ENCODE results near the gene USP9X. TPM values are rescaled to one million over a fixed set of nuclear protein-coding genes. Genes with fewer than 3 reads are reported as not detected.
"Not testable (repeated sequence)": the region's sequence is repeated elsewhere in the genome, so short reads cannot be mapped to it uniquely, and the experiment has no call there.

USP9X gene, protein sequence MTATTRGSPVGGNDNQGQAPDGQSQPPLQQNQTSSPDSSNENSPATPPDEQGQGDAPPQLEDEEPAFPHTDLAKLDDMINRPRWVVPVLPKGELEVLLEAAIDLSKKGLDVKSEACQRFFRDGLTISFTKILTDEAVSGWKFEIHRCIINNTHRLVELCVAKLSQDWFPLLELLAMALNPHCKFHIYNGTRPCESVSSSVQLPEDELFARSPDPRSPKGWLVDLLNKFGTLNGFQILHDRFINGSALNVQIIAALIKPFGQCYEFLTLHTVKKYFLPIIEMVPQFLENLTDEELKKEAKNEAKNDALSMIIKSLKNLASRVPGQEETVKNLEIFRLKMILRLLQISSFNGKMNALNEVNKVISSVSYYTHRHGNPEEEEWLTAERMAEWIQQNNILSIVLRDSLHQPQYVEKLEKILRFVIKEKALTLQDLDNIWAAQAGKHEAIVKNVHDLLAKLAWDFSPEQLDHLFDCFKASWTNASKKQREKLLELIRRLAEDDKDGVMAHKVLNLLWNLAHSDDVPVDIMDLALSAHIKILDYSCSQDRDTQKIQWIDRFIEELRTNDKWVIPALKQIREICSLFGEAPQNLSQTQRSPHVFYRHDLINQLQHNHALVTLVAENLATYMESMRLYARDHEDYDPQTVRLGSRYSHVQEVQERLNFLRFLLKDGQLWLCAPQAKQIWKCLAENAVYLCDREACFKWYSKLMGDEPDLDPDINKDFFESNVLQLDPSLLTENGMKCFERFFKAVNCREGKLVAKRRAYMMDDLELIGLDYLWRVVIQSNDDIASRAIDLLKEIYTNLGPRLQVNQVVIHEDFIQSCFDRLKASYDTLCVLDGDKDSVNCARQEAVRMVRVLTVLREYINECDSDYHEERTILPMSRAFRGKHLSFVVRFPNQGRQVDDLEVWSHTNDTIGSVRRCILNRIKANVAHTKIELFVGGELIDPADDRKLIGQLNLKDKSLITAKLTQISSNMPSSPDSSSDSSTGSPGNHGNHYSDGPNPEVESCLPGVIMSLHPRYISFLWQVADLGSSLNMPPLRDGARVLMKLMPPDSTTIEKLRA (N-terminal part only)
- 78.9 and 92.2 TPM in 2 replicates for total RNA-seq (2014; rRNA removed; shearing (Covaris generic))
- 26.3 and 39.1 TPM in 2 replicates for polyA plus RNA-seq (2015; cell fraction: cytosol; rRNA removed)
- polyA plus RNA-seq (2015; cell fraction: nucleus; rRNA removed): 20.3 and 23.1 TPM in 2 replicates

DNA sequence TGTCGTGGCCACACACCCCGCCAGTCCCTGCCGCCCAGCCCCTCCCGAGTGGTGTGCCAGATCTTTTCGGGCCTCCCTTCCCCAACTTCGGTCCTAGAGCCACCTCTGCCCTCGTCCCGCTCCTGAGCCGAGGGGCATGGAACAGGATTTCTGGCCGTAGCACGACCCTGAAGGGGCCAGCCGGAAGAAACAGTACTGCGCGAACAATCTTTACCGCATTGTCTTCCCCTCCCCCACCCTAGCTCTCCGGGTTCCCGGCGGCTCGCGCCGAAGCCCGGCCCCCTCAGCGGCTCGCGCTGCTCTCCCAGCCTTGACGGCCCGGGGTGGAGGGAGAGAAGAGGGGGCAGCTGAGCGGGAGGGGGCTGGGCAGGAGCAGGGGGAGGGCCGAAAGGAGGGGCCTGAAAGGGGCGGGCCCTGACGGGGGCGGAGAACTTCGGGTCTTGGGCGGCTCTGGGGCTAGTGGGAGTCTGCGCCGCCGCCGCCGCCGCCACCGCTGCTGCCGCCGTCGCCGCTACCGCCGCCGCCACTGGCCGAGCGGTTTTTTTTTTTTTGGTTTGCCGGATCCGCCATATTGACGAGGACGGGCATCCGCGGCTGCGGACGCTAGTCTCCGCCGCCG is at the start of gene USP9X:
Gene USP9X (plus strand): TSS at position 553 of the 619 bp plus-strand sequence. CDS start 38,184 bp downstream, outside the sequence.
- in situ Hi-C loops (cut with HindIII; ENCODE audit: low pct_unique_long_range_greater_than_20kb, low sequenced_read_pairs): no loop called here
- DNase-seq (ENCODE audit: low read depth, low spot score): peak; percentile 85

DNA sequence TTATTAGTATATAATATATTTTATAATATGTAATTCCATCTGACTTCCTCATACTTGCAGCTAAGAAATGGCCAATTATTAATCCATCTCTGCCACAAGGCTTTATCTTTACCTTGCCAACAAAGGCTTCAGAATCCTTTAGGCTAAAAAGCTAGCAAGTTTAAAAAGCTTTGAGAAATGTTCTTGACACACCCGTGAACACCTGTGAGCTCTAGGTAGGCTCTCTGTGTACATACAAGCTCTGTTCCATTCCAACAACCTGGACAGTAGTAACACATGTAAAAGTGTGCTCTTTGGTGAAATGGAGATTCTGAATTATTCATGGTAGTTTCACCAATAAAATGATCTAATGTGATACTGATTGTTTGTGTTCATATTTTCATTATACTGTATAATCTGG is 49.7 kb upstream of the USP9X start:
- DNase-seq (ENCODE audit: low read depth, low spot score): no peak
- in situ Hi-C loops (cut with HindIII; ENCODE audit: low pct_unique_long_range_greater_than_20kb, low sequenced_read_pairs): no loop called here

DNA sequence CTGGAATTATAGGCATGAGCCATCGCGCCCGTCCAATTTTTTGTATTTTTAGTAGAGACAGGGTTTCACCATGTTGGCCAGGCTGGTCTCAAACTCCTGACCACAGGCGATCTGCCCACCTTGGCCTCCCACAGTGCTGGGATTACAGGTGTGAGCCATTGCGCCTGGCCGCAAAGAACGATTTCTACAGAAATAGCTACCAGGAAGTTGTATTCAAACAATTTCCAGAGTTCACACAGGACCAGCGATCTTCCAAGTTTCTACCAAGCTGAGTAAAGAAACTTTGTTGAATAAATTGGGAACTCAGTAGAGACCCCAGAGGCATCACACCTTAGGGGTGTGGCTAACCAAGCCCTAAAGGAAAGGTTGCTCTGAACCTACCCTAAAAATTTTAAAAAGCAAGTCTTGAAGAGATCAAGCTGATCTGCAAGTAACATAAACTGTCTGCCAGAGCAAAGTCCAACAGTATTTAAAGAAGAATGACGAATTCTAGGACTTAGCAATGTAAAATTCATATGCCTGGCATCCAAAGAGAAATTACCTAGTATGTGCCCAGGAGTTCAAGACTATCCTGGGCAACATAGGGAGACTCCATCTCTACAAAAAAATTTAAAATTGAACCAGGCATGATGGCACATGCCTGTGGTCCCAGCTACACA is 48.4 kb upstream of the USP9X start:
- in situ Hi-C loops (cut with HindIII; ENCODE audit: low pct_unique_long_range_greater_than_20kb, low sequenced_read_pairs): no loop called here
- DNase-seq (ENCODE audit: low read depth, low spot score): no peak

DNA sequence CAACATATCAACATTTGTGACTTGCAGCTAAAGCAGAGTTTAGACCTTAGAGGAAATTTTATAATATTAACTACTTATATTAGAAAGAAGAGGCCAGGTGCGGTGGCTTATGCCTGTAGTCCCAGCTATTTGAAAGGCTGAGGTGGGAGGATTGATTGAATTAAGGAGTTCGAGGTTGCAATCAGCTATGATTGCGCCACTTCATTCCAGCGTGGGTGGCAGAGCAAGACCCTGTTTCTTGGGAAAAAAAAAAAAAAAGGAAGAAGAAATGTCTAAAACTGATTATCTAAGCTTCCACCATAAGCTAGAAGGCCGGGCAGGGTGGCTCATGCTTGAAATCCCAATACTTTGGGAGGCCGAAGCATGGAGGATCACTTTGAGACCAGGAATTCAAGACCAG is 42.0 kb upstream of the USP9X start:
- in situ Hi-C loops (cut with HindIII; ENCODE audit: low pct_unique_long_range_greater_than_20kb, low sequenced_read_pairs): no loop called here
- no peak for DNase-seq (ENCODE audit: low read depth, low spot score)

DNA sequence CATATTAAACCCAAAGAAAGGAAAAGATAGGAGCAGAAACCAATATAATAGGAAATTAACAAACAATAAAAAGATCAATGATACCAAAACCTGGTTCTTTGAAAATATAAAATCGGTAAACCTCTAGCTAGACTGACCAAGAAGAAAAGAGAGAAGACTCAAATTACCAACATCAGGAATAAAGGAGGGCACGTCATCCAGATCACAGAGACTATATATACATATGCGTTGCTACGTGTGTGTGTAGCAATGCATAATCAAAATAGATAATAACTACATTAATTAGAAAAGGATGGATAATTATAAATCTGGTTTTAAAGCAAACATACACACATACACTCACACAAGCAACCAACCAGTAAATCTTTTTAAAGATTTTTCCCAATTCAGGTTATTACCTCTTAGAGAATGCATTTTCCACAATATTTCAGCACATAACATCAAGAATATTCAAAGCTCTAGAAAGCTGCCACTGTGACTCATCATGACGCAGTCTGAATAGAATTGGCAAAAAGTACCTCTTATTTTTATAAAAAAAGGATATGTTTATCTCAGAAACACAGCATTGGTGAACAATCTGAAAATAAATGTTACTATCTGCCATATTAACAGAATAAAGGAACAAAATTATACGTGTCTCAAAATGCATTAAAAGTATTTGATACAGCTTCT is 41.4 kb upstream of the USP9X start:
- in situ Hi-C loops (cut with HindIII; ENCODE audit: low pct_unique_long_range_greater_than_20kb, low sequenced_read_pairs): no loop called here
- DNase-seq (ENCODE audit: low read depth, low spot score): no peak

DNA sequence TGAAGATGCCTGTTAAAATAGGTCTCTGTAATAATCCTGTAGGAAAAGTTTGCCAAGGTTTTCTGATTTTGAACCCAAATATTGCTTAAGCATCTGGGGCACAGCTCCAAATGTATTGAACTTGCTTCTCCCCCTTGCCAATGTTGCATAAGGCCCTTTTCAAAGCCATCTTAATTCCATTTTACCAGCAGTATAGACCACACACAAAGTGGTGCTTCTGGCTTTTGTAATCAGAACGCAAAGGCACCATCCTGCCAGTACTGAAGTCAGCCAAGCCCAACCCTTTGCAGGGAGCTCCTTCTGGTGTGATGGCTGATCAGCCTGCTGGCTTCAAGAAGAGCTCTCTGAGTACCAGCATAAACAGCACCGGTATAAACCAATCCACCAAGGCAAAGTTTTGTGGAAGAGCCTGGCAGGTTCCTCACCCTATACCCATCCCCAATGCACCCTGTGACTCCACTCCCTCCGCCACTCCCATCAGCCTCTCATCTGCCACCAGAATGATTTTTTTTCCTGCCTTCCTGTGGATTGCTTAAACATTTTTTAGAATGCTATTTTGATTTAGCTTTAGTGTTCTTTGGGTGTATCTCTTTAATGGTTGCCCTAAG is 39.2 kb upstream of the USP9X start:
- in situ Hi-C loops (cut with HindIII; ENCODE audit: low pct_unique_long_range_greater_than_20kb, low sequenced_read_pairs): no loop called here
- DNase-seq (ENCODE audit: low read depth, low spot score): peak; percentile 10

DNA sequence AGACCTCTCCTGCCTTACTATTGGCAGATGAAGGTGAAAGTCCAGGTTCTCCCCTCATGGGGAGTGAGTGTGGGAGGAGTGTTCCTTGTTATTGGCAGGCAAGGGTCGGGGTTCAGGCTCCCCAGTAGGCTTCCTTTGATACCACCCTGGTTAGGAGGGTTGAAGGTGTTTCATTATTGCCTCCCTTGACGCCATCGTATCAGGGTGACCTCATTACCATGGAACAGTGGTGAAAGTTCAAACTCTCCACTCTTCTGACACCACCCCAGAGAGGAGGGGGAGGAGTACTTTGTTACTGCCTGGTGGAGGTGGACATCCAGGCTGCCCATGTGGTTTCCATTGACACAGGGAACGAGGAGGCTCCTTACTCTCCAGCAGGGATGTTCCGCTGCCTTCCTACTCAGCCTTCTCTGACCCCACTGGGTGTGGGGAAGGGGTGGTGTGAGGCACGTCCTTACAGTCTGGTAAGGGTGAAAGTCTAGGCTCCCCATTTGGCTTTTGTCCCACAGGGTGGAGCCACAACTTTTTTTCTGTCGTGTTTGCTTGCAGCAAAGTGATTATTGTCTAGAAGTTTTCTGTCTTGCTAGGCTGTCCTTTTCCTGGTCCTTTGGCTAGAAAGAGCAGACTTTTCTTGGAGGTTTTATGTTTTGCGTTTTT is 37.2 kb upstream of the USP9X start:
- in situ Hi-C loops (cut with HindIII; ENCODE audit: low pct_unique_long_range_greater_than_20kb, low sequenced_read_pairs): no loop called here
- DNase-seq (ENCODE audit: low read depth, low spot score): no peak

DNA sequence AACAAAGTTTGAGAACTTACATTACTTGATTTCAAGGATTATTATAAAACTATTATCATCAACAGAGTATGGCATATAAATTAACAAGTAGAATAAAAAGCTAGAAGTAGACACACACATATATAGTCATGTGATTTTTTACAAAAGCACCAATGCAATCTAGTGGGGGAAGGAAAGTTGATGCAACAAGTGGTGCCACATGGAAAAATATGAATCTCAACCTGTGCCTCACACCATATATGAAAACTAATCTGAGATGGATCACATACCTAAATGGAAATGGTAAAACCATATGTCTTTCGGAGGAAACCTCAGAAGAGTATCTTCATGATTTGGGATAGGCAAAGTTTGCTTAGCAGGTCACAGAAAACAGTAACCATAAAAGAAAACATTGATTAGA is 34.9 kb upstream of the USP9X start:
- DNase-seq (ENCODE audit: low read depth, low spot score): no peak
- in situ Hi-C loops (cut with HindIII; ENCODE audit: low pct_unique_long_range_greater_than_20kb, low sequenced_read_pairs): no loop called here

DNA sequence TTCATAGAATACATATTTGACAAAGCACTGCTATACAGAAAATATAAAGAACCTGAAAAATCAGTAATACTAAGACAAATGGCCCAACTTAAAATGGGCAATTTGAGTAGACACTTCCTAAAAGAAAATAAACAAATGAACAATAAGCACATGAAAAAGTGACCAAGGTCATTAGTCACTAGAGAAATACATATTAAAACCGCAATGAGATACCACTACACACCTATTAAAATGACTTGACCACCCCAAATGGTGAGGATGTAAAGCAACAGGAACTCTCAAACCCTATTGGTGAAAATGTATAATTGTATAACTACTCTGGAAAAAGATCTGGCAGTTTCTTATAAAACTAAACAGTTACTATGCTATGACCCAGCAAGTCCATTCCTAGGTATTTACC is 34.0 kb upstream of the USP9X start:
- in situ Hi-C loops (cut with HindIII; ENCODE audit: low pct_unique_long_range_greater_than_20kb, low sequenced_read_pairs): no loop called here
- DNase-seq (ENCODE audit: low read depth, low spot score): no peak

DNA sequence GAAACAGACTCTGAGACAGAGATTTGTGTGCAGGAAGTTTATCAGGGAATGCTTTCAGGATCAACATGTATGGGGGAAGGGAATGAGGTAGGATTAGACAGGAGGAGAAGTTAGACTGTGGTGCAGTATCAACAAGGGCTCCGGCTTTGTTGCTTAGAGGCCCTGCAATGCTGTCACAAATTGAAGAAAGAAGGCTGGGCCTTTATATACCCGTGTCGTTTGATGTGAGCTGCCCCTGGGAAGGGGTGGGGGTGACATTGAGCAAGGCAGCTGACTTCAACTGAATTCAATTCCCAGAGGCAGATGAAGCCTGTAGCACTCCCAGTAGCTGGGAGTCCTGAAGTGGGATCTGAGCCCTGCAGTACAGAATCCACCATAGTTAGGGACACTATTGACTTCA is 29.5 kb upstream of the USP9X start:
- in situ Hi-C loops (cut with HindIII; ENCODE audit: low pct_unique_long_range_greater_than_20kb, low sequenced_read_pairs): no loop called here
- no peak for DNase-seq (ENCODE audit: low read depth, low spot score)

DNA sequence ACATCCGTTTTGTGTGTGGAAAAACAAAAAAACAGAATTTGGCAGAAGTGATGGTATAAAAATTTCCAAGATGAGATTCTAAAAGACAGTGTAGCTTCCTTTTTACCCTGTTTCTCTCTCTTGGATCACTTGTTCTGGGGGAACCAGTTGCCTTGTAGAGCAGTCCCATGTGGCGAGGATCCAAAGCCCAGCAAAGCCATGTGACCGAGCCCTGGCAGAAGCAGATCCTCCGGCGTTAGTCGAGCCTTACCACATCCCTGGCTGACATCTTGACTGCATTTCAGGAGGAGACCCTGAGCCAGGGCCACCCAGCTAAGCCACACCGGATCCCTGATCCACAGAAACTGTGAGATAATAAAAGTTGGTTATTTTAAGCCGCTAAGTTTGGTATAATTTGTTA is 22.0 kb upstream of the USP9X start:
- DNase-seq (ENCODE audit: low read depth, low spot score); in situ Hi-C loops (cut with HindIII; ENCODE audit: low pct_unique_long_range_greater_than_20kb, low sequenced_read_pairs): not testable (repeated sequence)

DNA sequence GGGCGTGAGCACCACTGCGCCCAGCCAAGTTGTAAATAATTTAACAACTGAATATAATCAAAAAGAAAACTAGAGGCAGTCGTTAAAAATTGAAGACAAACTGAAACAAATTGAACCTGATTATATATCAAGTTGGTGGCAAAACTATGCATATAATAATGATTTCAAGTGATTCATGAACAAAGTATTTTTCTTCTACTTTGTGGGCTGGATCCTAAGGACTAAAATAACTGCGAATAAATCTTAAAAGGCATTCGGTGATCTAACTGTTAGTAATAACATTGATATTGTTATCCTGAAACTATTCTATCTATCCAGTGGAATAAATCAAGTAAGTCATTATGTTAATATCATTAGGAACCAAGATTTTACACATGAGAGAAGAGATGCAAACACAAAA is 21.2 kb upstream of the USP9X start:
- in situ Hi-C loops (cut with HindIII; ENCODE audit: low pct_unique_long_range_greater_than_20kb, low sequenced_read_pairs): no loop called here
- no peak for DNase-seq (ENCODE audit: low read depth, low spot score)

DNA sequence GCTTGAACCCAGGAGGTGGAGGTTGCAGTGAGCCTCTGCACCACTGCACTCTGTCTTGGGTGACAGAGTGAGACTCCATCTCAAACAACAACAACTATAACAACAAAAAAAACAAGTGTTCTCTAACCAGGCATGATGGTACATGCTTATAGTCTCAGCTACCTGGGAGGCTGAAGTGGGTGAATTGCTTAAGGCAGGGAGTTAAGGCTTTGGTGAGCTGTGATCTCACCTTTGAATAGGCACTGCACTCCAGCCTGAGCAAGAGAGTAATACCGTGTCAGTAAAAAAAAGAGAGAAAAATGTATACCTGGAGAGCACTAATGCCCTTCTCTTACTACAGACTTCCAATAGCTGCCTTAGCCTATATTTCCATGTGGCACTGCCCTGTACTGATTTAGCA is 18.9 kb upstream of the USP9X start:
- DNase-seq (ENCODE audit: low read depth, low spot score): no peak
- in situ Hi-C loops (cut with HindIII; ENCODE audit: low pct_unique_long_range_greater_than_20kb, low sequenced_read_pairs): no loop called here

DNA sequence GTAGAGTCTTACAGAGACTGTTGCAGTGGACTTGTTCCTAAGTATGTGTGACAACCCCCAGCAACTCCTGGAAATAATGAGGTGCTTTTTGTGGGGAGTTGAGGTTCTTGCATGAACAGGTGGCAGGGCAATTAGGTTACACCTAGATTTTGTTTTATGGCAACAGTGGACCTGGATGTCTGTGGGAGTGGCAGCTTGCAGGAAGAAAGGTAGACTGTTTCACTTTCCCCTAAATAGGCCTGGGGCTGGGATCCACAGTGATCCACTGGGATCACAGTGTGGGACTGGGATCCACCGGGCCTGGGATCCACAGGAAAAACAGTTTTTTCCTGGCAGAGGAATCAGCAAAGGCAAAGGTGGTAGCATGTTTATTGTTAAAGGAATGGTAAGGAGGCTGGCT is 18.3 kb upstream of the USP9X start:
- DNase-seq (ENCODE audit: low read depth, low spot score): no peak
- in situ Hi-C loops (cut with HindIII; ENCODE audit: low pct_unique_long_range_greater_than_20kb, low sequenced_read_pairs): no loop called here

DNA sequence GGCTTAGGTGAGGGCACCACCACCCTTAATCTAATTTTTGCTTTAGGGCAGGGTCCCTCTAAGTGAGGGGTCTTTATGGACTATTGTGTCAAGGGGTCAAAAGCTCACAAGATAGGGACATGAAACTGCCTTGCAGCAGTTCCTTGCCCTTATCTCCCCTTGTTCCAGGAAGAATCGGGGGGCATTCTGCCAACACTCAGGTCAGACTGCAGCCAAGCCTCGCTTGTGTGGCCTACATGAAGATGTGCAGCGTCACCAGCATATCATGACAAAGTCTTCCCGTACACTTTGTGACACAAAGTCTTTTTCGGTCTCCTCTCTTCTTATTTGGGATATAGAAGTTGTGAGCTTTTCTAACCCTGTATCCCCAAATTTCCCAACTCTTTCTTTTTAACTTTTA is 17.5 kb upstream of the USP9X start:
- DNase-seq (ENCODE audit: low read depth, low spot score): no peak

DNA sequence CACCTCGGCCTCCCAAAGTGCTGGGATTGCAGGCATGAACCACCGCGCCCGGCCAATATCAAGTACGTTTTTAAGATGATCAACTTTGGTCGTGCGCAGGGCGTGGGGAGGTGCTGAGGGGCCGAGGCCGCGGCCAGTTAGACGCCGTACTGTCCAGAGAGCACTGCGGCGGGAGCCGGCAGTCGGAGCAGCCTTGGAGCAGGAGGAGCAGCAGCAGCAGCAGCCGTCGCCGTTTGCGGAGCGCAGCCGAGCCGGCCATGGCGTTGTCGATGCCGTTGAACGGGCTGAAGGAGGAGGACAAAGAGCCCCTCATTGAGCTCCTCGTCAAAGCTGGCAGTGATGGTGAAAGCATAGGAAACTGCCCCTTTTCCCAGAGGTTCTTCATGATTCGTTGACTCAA is 8.5 kb upstream of the USP9X start:
- DNase-seq (ENCODE audit: low read depth, low spot score): no peak
- in situ Hi-C loops (cut with HindIII; ENCODE audit: low pct_unique_long_range_greater_than_20kb, low sequenced_read_pairs): no loop called here

More for the DNA sequence above, 17.5 kb upstream of the USP9X start:
- in situ Hi-C loops (cut with HindIII; ENCODE audit: low pct_unique_long_range_greater_than_20kb, low sequenced_read_pairs): no loop called here

All from SK-MEL-5 (cell line).